SU-DHL-6 (cell line): ENCODE results near the gene RAB40B.

Experiments used
- H2AFZ ChIP-seq: fragments of 200-600 bp; sonication (generic); 2 replicates; pipeline ENCODE4 v1.6.1; 2014; ENCODE audit warnings: low read depth, mild to moderate bottlenecking, moderate library complexity, mixed read lengths, antibody characterized with exemption, low read length; ENCODE audit not compliant: severe bottlenecking
- H3F3A ChIP-seq: fragments of 200-600 bp; shearing (Covaris generic); 2 replicates; pipeline ENCODE4 v1.6.0; 2016; ENCODE audit warnings: antibody characterized with exemption, mild to moderate bottlenecking; ENCODE audit not compliant: insufficient read depth
- H3K27ac ChIP-seq: fragments of 200-600 bp; sonication (generic); 2 replicates; pipeline ENCODE4 v1.5.1; 2016; ENCODE audit warnings: low read depth, mild to moderate bottlenecking, low read length, moderate library complexity, mixed read lengths
- H3K27me3 ChIP-seq: fragments of 200-600 bp; sonication (generic), shearing (Covaris generic); 2 replicates; pipeline ENCODE4 v1.6.0; 2014; ENCODE audit warnings: mild to moderate bottlenecking, low read length
- H3K36me3 ChIP-seq: fragments of 200-600 bp; sonication (generic); 2 replicates; pipeline ENCODE4 v1.6.1; 2014; ENCODE audit warnings: mild to moderate bottlenecking, low read length, mixed read lengths
- H3K4me2 ChIP-seq: fragments of 300-600, 200-600 bp; shearing (Covaris generic), sonication (generic); 2 replicates; pipeline ENCODE4 v1.6.0; 2014; ENCODE audit warnings: low read length, low read depth, mild to moderate bottlenecking; ENCODE audit not compliant: poor library complexity, severe bottlenecking
- H3K4me3 ChIP-seq: fragments of 200-600 bp; sonication (generic); 2 replicates; pipeline ENCODE4 v1.5.1; 2014; ENCODE audit warnings: antibody characterized with exemption, low read length, mild to moderate bottlenecking, mixed read lengths; ENCODE audit not compliant: insufficient read depth, poor library complexity, severe bottlenecking
- H3K79me2 ChIP-seq: fragments of 200-600 bp; sonication (generic); 2 replicates; pipeline ENCODE4 v1.6.1; 2014; ENCODE audit warnings: mild to moderate bottlenecking, low read length, moderate library complexity; ENCODE audit not compliant: insufficient read depth
- H3K9ac ChIP-seq: fragments of 200-600 bp; sonication (generic); 2 replicates; pipeline ENCODE4 v1.7.0; 2014; ENCODE audit warnings: mild to moderate bottlenecking, low read length
- H3K9me2 ChIP-seq: fragments of 200-600 bp; sonication (generic); replicated peaks from 2 replicates; pipeline ENCODE4 v1.6.1; 2014; ENCODE audit warnings: low read length; ENCODE audit not compliant: insufficient read depth
- H3K9me3 ChIP-seq: fragments of 200-600 bp; sonication (generic); 2 replicates; pipeline ENCODE4 v1.6.1; 2014; ENCODE audit warnings: low read length, mixed read lengths; ENCODE audit not compliant: insufficient read depth
- H4K20me1 ChIP-seq: fragments of 200-600 bp; sonication (generic); 2 replicates; pipeline ENCODE4 v1.6.1; 2014; ENCODE audit warnings: low read depth, mild to moderate bottlenecking, antibody characterized with exemption, low read length, moderate library complexity, mixed read lengths
- EZH2phosphoT487 ChIP-seq: fragments of 200-600 bp; sonication (generic), shearing (Covaris generic); conservative IDR thresholded peaks from 2 replicates; pipeline ENCODE4 v1.6.1; 2018; ENCODE audit warnings: mild to moderate bottlenecking, antibody characterized with exemption, low read length, moderate library complexity, mixed read lengths
- TF ChIP-seq, protein P1 (sequence below): fragments of 200-600 bp; sonication (generic); IDR thresholded peaks from one replicate; pipeline ENCODE4 v1.5.1; 2017; ENCODE audit warnings: antibody characterized with exemption, mild to moderate bottlenecking, low read length, moderate library complexity; ENCODE audit not compliant: insufficient read depth, poor library complexity, severe bottlenecking

The RAB40B gene

DNA sequence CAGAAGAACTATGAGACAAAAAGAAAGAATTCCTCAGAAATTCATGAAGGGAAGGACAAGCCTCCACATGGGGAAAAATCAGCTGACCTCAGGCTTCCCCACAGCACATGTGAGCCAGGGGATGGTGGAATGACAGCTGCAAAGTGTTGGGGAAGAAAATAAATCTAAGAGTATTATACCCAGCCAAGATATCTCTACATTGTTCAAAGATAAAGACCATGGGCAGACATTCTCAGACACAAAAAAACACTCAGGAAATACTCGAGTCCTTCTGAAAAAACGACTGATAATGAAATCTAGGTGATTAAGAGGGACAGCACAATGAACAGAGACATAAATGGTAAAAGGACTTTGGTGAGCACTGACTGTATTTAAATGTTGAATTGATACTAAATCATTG, 3.9 kb downstream of the RAB40B start:
- no peaks in the 10 kb centered on the region for H3K27me3 ChIP-seq
- H3K9me3 ChIP-seq, result peaks cover 11% of the 10 kb centered on the region
- no peaks in the 10 kb centered on the region for H3K9me2 ChIP-seq
- H3K36me3 ChIP-seq, result no peaks in the 10 kb centered on the region
- TF ChIP-seq, protein P1, sequence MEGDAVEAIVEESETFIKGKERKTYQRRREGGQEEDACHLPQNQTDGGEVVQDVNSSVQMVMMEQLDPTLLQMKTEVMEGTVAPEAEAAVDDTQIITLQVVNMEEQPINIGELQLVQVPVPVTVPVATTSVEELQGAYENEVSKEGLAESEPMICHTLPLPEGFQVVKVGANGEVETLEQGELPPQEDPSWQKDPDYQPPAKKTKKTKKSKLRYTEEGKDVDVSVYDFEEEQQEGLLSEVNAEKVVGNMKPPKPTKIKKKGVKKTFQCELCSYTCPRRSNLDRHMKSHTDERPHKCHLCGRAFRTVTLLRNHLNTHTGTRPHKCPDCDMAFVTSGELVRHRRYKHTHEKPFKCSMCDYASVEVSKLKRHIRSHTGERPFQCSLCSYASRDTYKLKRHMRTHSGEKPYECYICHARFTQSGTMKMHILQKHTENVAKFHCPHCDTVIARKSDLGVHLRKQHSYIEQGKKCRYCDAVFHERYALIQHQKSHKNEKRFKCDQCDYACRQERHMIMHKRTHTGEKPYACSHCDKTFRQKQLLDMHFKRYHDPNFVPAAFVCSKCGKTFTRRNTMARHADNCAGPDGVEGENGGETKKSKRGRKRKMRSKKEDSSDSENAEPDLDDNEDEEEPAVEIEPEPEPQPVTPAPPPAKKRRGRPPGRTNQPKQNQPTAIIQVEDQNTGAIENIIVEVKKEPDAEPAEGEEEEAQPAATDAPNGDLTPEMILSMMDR, result no peak
- no peak for TF ChIP-seq EZH2phosphoT487
- H3K27ac ChIP-seq, result no peak overlapping the region
- H3K79me2 ChIP-seq, result no peaks in the 10 kb centered on the region
- H2AFZ ChIP-seq, result no peak overlapping the region
- no peak overlapping the region for H3K4me3 ChIP-seq
- H3F3A ChIP-seq, result no peaks in the 10 kb centered on the region
- no peak overlapping the region for H3K9ac ChIP-seq
- no peaks in the 10 kb centered on the region for H4K20me1 ChIP-seq
- H3K4me2 ChIP-seq, result no peak overlapping the region

DNA sequence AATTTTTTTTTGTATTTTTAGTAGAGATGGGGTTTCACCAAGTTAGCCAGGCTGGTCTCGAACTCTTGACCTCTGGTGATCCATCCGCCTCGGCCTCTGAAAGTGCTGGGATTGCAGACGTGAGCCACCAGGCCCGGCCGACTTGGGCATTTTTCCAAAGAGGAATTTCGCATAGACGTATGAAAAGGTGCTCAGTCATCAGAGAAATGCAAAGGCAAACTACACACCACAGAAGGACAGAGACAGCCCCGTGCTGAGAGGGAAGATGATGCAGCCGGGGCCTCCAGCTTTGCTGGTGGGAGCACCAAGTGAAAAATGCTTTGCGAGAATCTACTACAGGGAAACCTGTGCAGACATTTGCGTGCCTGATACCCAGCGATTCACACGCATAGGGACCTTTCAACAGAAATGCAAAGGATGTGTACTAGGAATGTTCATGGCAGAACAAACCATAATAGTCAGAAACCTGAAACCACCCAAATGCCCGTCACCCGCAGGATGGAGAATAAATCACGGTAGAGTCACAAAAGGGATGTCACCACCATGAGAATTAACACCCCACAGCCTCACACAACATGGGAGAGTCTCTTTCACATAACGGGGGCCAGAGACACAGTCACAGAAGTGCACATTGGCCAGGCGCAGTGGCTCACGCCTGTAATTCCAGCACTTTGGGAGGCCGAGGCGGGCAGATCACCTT, 5.2 kb downstream of the RAB40B start:
- no peaks in the 10 kb centered on the region for H3K9me2 ChIP-seq

DNA sequence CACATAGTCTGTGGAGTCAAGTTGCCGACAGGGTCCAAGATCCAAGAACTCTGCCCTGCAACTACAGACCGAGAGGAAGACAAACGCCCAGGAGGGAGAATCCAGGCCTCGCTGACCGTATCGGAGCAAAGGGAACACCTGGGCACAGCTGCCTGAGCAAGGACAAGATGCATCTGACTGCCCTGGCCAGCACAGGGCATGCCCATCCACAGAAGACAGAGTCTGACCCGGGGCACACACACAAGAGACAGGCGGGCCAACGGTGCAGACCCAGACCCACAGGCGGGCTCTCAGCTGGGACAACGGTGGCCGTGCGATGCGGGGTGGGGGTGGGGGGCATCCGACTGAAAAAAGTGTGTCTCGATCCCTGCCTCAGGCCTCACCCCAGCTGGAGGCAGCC, 6.2 kb downstream of the RAB40B start:
- H3K4me3 ChIP-seq, result no peak overlapping the region
- no peaks in the 10 kb centered on the region for H3K36me3 ChIP-seq
- H3K4me2 ChIP-seq, result no peak overlapping the region

More for the DNA sequence above, 5.2 kb downstream of the RAB40B start:
- Histone ChIP-seq H3K27ac (no peak overlapping the region), H3K9ac (no peak overlapping the region), H3K36me3 (no peaks in the 10 kb centered on the region), H3K27me3 (no peaks in the 10 kb centered on the region), H2AFZ (no peak overlapping the region), H3K4me3 (no peak overlapping the region), H3F3A (no peaks in the 10 kb centered on the region), H3K4me2 (no peak overlapping the region), H3K79me2 (no peaks in the 10 kb centered on the region), H4K20me1 (no peaks in the 10 kb centered on the region), H3K9me3 (peaks cover 11% of the 10 kb centered on the region)
- no peak for TF ChIP-seq EZH2phosphoT487
- TF ChIP-seq, protein P1, result no peak

More for the DNA sequence above, 6.2 kb downstream of the RAB40B start:
- Histone ChIP-seq H3K9ac (no peak overlapping the region), H3K79me2 (no peaks in the 10 kb centered on the region), H3K9me3 (peaks cover 11% of the 10 kb centered on the region), H4K20me1 (no peaks in the 10 kb centered on the region), H3K27me3 (no peaks in the 10 kb centered on the region), H3F3A (no peaks in the 10 kb centered on the region), H2AFZ (no peak overlapping the region), H3K9me2 (no peaks in the 10 kb centered on the region), H3K27ac (no peak overlapping the region)
- TF ChIP-seq EZH2phosphoT487, result no peak
- TF ChIP-seq, protein P1, result no peak
